NT2/D1 (cell line): ENCODE measurements around the gene KRT80.

Source experiments
- SUZ12 ChIP-seq: IDR thresholded peaks from 2 replicates; pipeline ENCODE4 v1.6.1; 2011; ENCODE audit not compliant: insufficient read length, insufficient read depth; ENCODE audit errors: extremely low read depth
- YY1 ChIP-seq: IDR thresholded peaks from 2 replicates; pipeline ENCODE4 v1.6.1; 2011; ENCODE audit not compliant: insufficient read length, insufficient read depth
- ZNF274 ChIP-seq: IDR thresholded peaks from 2 replicates; pipeline ENCODE4 v1.6.1; 2011; ENCODE audit warnings: mild to moderate bottlenecking, low read depth, low read length

DNA sequence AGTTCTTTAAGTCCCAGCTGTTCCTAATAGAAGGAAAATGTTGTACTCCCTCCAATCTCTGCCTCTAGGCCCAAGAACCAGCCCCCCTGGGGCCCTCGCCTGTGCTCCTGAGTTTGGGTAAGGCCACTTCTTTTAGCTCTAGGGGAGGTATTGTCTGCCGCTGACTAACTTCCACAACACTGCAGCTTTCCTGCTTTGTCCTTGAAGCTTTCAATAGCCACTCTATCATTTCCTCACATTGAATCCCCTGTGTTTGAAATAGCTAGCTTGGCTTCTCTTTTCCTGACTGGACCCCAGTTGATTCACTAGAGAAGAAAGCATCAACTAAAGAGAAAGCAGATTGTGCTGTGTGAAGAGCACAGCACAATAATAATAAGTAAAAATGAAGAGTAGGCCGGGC is 28.8 kb downstream of the KRT80 start:
- TF ChIP-seq YY1 (no peak), SUZ12 (no peak), ZNF274 (no peak)
